Activated T-cell treated with anti-CD3 and anti-CD28 coated beads, Interleukin-2, amount 50 U/mL, for 72 hours (primary cell): ENCODE data around the gene ETNK1. TPM values are rescaled to one million over a fixed set of nuclear protein-coding genes. Genes with fewer than 3 reads are reported as not detected.

Experiments
- total RNA-seq, 2 donors: library from RNA; stranded (reverse); gene quantifications; one replicate each; pipeline ENCODE4 v1.2.3, GENCODE V29; 2022

Gene ETNK1
- total RNA-seq, 2 donors from 2014 or later: 84.0 to 88.9 TPM

Other genes starting within 250 kb of the ETNK1 start
- 10 to 100 TPM; 37.4 to 44.1 TPM for gene C2CD5, start 80.6 kb upstream of the ETNK1 start, total RNA-seq